ENCODE results near the gene STK39. TPM values are rescaled to one million over a fixed set of nuclear protein-coding genes. Genes with fewer than 3 reads are reported as not detected.

The STK39 gene
- total and polyA plus RNA-seq, 2 experiments from 2014 or later: 32.7 to 51.7 TPM

DNA sequence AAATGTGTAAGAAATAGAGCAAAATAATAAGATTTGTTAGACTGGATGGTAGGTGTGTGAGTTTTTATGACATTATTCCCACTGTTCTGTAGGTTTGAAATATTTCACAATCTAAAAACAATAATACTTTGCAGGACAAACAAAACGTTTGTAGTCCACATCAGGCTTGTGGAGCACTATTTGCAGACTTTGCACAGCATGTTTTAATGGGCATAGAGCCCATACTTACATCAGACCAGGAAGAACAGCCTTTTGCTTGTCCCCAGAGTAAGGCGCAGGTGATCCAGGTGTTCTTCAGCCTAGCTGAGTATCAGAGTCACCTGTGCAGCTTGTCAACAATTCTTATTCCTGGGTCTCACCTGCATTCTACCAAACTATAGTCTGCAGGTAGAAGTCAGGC, 9.1 kb upstream of the STK39 start:
- DNase-seq (ENCODE audit: low read depth in 1 of 2, low spot score in 1 of 2): no peak
- no peak overlapping the region for H3K27ac ChIP-seq
- H3K27me3 ChIP-seq: no peaks in the 10 kb centered on the region

DNA sequence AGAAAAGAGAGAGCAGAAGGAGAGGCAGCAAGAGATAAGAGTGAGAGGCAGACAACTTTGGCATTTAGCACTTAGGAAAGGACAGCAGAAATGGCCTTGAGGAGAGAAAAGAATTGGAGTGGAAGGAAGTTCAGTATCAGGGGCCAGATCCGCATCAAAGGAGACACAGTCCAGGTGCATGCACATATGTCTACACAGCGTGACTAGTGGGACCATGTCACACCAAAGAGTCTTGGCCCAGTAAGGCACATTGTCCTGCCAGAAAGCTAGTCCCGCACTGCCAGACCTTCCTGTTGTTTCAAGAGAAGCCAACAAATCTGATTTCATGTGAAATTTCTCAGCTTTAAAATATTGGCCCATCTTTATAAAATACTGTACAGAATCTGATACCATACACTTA, 8.5 kb upstream of the STK39 start:
- no peak for DNase-seq (ENCODE audit: low read depth in 1 of 2, low spot score in 1 of 2)
- Histone ChIP-seq H3K36me3 (no peaks in the 10 kb centered on the region), H3K9me3 (ENCODE audit: low read depth) (no peaks in the 10 kb centered on the region), H3K27ac (no peak overlapping the region), H3K27me3 (no peaks in the 10 kb centered on the region), H3K4me3 (no peak overlapping the region), H3K4me1 (ENCODE audit: low read depth) (peaks cover 16% of the 10 kb centered on the region)
- no peak for TF ChIP-seq CTCF (IDR thresholded peaks at IDR 0.05; ENCODE audit: low read depth, low read length)

More for the DNA sequence above, 9.1 kb upstream of the STK39 start:
- Histone ChIP-seq H3K4me1 (ENCODE audit: low read depth) (peaks cover 16% of the 10 kb centered on the region), H3K36me3 (no peaks in the 10 kb centered on the region), H3K4me3 (no peak overlapping the region), H3K9me3 (ENCODE audit: low read depth) (no peaks in the 10 kb centered on the region)
- TF ChIP-seq CTCF (IDR thresholded peaks at IDR 0.05; ENCODE audit: low read depth, low read length): no peak

- H3K9me3 ChIP-seq (ENCODE audit: low read depth): no peaks in the 10 kb centered on the region
- H3K27me3 ChIP-seq: no peaks in the 10 kb centered on the region
- no peak for DNase-seq (ENCODE audit: low read depth in 1 of 2, low spot score in 1 of 2)
- peaks cover 16% of the 10 kb centered on the region for H3K4me1 ChIP-seq (ENCODE audit: low read depth)
- TF ChIP-seq CTCF (IDR thresholded peaks at IDR 0.05; ENCODE audit: low read depth, low read length): no peak
- H3K4me3 ChIP-seq: no peak overlapping the region
- no peak overlapping the region for H3K27ac ChIP-seq
- H3K36me3 ChIP-seq: no peaks in the 10 kb centered on the region
Observed at GRCh38 chr2:168255103-168255502, 7.7 kb upstream of the STK39 start.

DNA sequence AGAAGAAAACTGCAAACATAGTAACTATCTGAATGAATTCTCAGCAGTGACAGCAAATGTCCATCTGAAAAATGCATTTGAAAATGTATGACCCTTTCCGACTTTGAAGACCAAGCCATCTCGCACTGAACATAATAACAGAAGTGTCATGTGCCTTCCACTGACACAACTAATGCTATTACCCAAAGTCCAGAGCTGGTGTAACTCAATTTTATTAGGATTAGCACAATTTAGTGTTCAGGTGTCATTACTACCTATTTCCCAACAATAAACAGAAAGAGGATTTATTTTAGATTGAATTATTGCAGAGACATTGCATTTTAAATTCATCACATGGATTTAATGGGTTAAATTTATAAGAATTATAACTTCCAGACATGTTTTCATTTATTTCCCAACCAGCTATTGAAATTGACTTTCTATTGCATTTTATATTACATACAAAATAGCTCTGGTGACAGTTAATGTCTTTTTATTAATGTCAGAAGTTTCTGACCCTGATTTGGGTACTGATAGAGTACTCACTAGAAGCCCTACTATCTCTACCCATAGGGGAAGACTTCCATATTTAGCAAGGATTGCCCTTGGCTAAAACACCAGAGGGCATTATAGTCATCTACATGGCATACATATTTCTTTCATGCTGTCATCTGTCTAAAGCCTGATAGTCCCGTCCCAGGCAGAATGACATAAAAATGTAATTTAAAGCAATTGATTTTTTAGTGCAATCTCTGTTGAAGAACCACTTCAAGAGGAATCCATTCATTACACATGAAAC, 7.0 kb upstream of the STK39 start:
- Histone ChIP-seq H3K27me3 (no peaks in the 10 kb centered on the region), H3K36me3 (no peaks in the 10 kb centered on the region), H3K9me3 (ENCODE audit: low read depth) (no peaks in the 10 kb centered on the region), H3K4me1 (ENCODE audit: low read depth) (peaks cover 16% of the 10 kb centered on the region), H3K27ac (no peak overlapping the region), H3K4me3 (no peak overlapping the region)
- DNase-seq (ENCODE audit: low read depth in 1 of 2, low spot score in 1 of 2): peak in 1 of 2 donors; percentile 17
- TF ChIP-seq CTCF (IDR thresholded peaks at IDR 0.05; ENCODE audit: low read depth, low read length): no peak

DNA sequence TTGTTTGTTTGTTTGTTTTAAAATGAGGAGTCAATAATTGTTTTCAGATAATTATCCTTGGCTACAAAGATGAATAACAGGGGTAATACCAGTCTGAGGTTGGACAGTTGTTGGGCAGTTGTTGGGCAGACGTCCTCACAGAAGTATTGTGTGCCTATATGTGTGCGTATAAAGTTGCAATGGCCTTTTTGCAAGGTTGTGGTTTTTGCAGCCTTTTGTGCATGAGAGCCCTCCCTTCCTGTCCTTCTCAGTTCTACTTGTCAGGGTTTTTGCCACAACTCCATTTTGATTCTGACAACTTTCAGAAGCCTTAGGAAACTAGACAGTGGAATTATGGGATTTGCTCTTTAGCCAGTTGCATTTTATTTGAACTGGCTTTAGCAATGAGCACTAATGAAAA, 6.0 kb upstream of the STK39 start:
- Histone ChIP-seq H3K4me3 (no peak overlapping the region), H3K27me3 (no peaks in the 10 kb centered on the region), H3K4me1 (ENCODE audit: low read depth) (peaks cover 24% of the 10 kb centered on the region), H3K27ac (no peak overlapping the region), H3K9me3 (ENCODE audit: low read depth) (no peaks in the 10 kb centered on the region), H3K36me3 (no peaks in the 10 kb centered on the region)
- TF ChIP-seq CTCF (IDR thresholded peaks at IDR 0.05; ENCODE audit: low read depth, low read length): no peak
- DNase-seq (ENCODE audit: low read depth in 1 of 2, low spot score in 1 of 2): no peak

Data from cardiac muscle cell (in vitro differentiated cells and primary cell).